Kidney epithelial cell (primary cell): ENCODE data around the gene ENG. TPM values are rescaled to one million over a fixed set of nuclear protein-coding genes. Genes with fewer than 3 reads are reported as not detected.

Experiments
- DNase-seq: peaks from one replicate; pipeline ENCODE4 v3.0.0-alpha.2; 2010; ENCODE audit warnings: low read depth
- H3K27me3 ChIP-seq: 2 replicates; pipeline ENCODE4 v1.6.0; 2011; ENCODE audit warnings: low read length; ENCODE audit not compliant: control insufficient read depth, insufficient read depth
- H3K36me3 ChIP-seq: 2 replicates; pipeline ENCODE4 v1.5.1; 2011; ENCODE audit warnings: low read length; ENCODE audit not compliant: control insufficient read depth, insufficient read depth
- H3K4me3 ChIP-seq: 2 replicates; pipeline ENCODE4 v1.5.1; 2011; ENCODE audit warnings: low read depth, mild to moderate bottlenecking, control low read depth, low read length
- CTCF ChIP-seq: IDR thresholded peaks from 2 replicates; pipeline ENCODE4 v1.5.1; 2011; ENCODE audit warnings: mild to moderate bottlenecking, moderate library complexity, low read length, control low read depth, inconsistent platforms; ENCODE audit not compliant: insufficient read depth, poor library complexity, severe bottlenecking
- total RNA-seq: library from RNA; depleted of rRNA; stranded (reverse); fragments of >200 nt; gene quantifications from 2 replicates; pipeline ENCODE4 v1.2.3, GENCODE V29; 2015

The ENG gene
- total RNA-seq, 1 donor from 2014 or later = 3.4 TPM

GRCh38 chr9:127779136-127779981 is 75.1 kb downstream of the ENG start:
- Histone ChIP-seq H3K27me3 (peaks cover 5% of the 10 kb centered on the region), H3K36me3 (no peaks in the 10 kb centered on the region), H3K4me3 (no peak overlapping the region)
- no peak for DNase-seq
- TF ChIP-seq CTCF = no peak

- no peak for DNase-seq
- H3K36me3 ChIP-seq = no peaks in the 10 kb centered on the region
- TF ChIP-seq CTCF = no peak
- H3K4me3 ChIP-seq = no peak within 1 kb of the TSS
- peaks cover 10% of the 10 kb centered on the region for H3K27me3 ChIP-seq
Measured at GRCh38 chr9:127778280-127779135, 76.0 kb downstream of the ENG start, which contains the start of gene SH2D3C. SH2D3C (minus strand) TSS chr9:127778666; CDS start chr9:127778627, 39 bp downstream.

- no peak for DNase-seq
- no peak overlapping the region for H3K4me3 ChIP-seq
- peaks cover 10% of the 10 kb centered on the region for H3K27me3 ChIP-seq
- no peak for TF ChIP-seq CTCF
- H3K36me3 ChIP-seq = no peaks in the 10 kb centered on the region
Measured at GRCh38 chr9:127777368-127777980, 77.0 kb downstream of the ENG start.

- no peak for DNase-seq
- H3K4me3 ChIP-seq = no peak overlapping the region
- no peaks in the 10 kb centered on the region for H3K36me3 ChIP-seq
- TF ChIP-seq CTCF = no peak
- peaks cover 10% of the 10 kb centered on the region for H3K27me3 ChIP-seq
Measured at GRCh38 chr9:127776924-127777289, 77.6 kb downstream of the ENG start.

- Histone ChIP-seq H3K36me3 (no peaks in the 10 kb centered on the region), H3K27me3 (peaks cover 10% of the 10 kb centered on the region), H3K4me3 (no peak overlapping the region)
- TF ChIP-seq CTCF = no peak
- no peak for DNase-seq
Measured at GRCh38 chr9:127776195-127776923, 78.1 kb downstream of the ENG start.
